Measurements from ENCODE around the gene AMBP.

The AMBP gene

DNA sequence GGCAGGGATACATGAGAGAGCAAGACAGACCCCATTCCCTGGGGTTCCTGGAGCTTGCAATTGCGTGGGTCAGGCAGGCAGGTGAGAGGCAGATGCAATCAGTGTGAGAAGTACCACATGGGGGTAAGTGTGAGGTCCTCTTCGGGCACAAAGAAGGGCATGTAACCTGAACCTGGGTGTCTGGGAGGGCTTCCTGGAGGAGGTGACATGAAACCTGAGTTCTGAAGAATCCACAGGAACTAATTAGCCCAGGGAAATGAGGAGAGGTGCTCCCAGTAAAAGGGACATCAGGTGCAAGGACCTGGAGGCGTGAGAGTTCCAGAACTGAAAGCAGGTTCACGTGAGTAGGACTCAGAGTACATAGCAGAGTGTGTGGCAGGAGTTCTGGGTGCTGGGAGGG is 2.5 kb downstream of the AMBP start:
- no peak overlapping the region for H3K4me3 ChIP-seq (ENCODE audit: low read depth, low read length)
- no peaks in the 10 kb centered on the region for H3K27me3 ChIP-seq
- peaks cover 4% of the 10 kb centered on the region; the same call in 1 of the 2 replicates for H3K4me1 ChIP-seq
- no peaks in the 10 kb centered on the region for H3K9me3 ChIP-seq
- no peak for TF ChIP-seq CTCF (IDR thresholded peaks at IDR 0.05; ENCODE audit: low read depth, low read length)
- H3K36me3 ChIP-seq = no peaks in the 10 kb centered on the region
- DNase-seq = no peak

DNA sequence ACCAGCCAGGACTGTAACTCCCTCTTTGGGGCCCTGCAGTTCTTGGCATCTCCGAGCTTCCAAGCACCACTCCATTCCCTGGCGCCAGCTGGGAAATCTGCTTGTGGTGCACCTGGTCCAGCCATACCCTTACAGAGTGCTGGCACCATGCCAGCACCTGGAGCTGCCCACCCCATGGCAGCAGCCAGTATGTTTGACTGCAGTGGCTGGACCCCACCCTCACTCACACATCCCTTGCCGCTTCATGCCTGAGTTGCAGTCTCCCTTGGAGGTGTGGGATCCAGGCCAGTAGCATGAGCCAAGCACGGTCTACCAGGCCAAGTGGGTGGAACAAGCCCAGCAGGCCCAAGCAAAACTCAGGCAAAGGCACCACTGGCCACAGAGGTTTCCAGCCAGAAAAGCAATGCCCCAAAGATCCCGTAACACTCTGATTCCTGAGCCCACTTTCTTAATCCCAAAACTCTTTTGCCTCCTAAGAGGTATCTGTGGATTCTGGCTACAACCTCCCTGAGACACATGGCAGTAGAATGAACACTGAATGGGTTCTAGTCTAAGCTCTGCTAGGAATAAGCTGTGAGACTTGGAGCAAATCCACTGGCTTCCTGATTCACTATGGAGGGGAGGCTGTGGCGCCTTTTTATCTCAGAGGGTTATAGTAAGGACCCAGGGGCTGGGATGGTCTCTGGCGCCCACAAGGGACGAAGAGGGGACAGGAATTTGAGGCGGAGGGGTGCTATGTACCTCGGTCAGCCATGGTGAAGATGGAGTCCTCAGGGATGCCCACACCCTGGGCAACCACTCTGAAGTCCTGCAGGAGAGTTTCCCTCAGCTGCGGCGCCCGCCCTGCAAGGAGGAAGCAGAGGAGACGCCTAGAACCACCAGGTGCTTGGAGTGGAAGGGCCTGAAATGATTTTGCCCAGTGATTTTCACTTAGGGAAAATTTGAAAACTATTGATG is 5.6 kb downstream of the AMBP start:
- H3K27me3 ChIP-seq = no peaks in the 10 kb centered on the region
- DNase-seq = no peak
- H3K36me3 ChIP-seq = no peaks in the 10 kb centered on the region
- H3K9me3 ChIP-seq = no peaks in the 10 kb centered on the region
- no peaks in the 10 kb centered on the region for H3K4me1 ChIP-seq
- TF ChIP-seq CTCF (IDR thresholded peaks at IDR 0.05; ENCODE audit: low read depth, low read length) = peak; percentile 20; the same call in 1 of the 2 replicates
- no peak overlapping the region for H3K4me3 ChIP-seq (ENCODE audit: low read depth, low read length)

DNA sequence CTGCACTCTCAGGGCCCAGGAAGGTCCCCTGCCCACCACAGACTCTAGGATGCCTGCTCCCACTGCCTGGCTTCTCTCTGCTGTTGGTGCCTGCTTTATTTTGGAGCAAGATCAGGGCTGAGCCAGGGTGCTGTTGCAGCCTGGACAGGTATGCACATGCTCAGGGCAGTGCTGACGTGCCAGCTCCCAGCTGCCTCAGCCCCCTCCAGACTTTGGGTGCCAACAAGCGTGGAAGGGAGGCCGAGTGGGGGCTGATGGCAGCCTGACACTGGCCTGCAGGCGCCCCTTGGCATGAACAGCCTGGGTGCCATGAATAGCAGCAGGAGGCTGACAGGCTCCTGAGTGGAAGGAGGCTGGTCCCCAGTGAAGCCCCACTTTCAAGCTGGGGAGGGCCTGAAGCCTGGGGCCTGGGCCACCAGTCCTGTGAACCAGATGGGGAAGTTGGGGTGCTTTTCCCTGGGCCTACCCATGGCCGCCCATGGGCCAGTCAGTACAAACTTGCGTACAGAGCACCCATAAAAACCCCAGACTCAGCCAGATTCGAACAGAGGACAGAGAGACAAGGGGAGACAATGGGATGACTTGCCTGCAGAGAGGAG is 6.8 kb downstream of the AMBP start:
- Histone ChIP-seq H3K27me3 (no peaks in the 10 kb centered on the region), H3K4me1 (no peaks in the 10 kb centered on the region), H3K9me3 (no peaks in the 10 kb centered on the region), H3K36me3 (no peaks in the 10 kb centered on the region), H3K4me3 (ENCODE audit: low read depth, low read length) (no peak overlapping the region)
- no peak for DNase-seq
- no peak for TF ChIP-seq CTCF (IDR thresholded peaks at IDR 0.05; ENCODE audit: low read depth, low read length)

- no peaks in the 10 kb centered on the region for H3K27me3 ChIP-seq
- no peaks in the 10 kb centered on the region for H3K4me1 ChIP-seq
- no peak for TF ChIP-seq CTCF (IDR thresholded peaks at IDR 0.05; ENCODE audit: low read depth, low read length)
- no peak for DNase-seq
- no peak overlapping the region for H3K4me3 ChIP-seq (ENCODE audit: low read depth, low read length)
- no peaks in the 10 kb centered on the region for H3K9me3 ChIP-seq
- H3K36me3 ChIP-seq = no peaks in the 10 kb centered on the region
Observed at GRCh38 chr9:114070188-114071103, 7.7 kb downstream of the AMBP start.

GRCh38 chr9:114069476-114070187 is 8.5 kb downstream of the AMBP start:
- TF ChIP-seq CTCF (IDR thresholded peaks at IDR 0.05; ENCODE audit: low read depth, low read length) = no peak
- Histone ChIP-seq H3K36me3 (no peaks in the 10 kb centered on the region), H3K4me3 (ENCODE audit: low read depth, low read length) (no peak overlapping the region), H3K27me3 (no peaks in the 10 kb centered on the region), H3K4me1 (no peaks in the 10 kb centered on the region), H3K9me3 (no peaks in the 10 kb centered on the region)
- DNase-seq = peak; percentile 3
